Measurements from ENCODE around the gene SLC44A1. TPM values are rescaled to one million over a fixed set of nuclear protein-coding genes. Genes with fewer than 3 reads are reported as not detected.

SLC44A1 gene
- total and polyA plus RNA-seq, 12 donors: 6.1 to 29.0 (median 17.8) TPM

GRCh38 chr9:105426657-105427056 is 182.2 kb downstream of the SLC44A1 start:
- intact Hi-C loops (cut with DNase I): loop anchor here in 9 of 10 donors (5.0 to 10.0 kb wide), 3 partner anchors 36 to 51 kb away; no protein-coding TSS in a partner anchor
- ATAC-seq: no peak

GRCh38 chr9:105431424-105432246 is 187.2 kb downstream of the SLC44A1 start:
- Histone ChIP-seq H3K4me1 (peaks cover 0 to 10% (median 0%) of the 10 kb centered on the region in 9 donors), H3K4me3 (no peak overlapping the region), H3K36me3 (no peaks in the 10 kb centered on the region), H3K27ac (no peak overlapping the region), H3K9me3 (no peaks in the 10 kb centered on the region), H3K27me3 (no peaks in the 10 kb centered on the region)
- WGBS, 2 donors: 74 to 76% methylated on average over 9 of the region's 9 CpGs
- no peak for DNase-seq
- peak in 5 of 8 donors; percentile 24 to 72 (median 66) for ATAC-seq
- intact Hi-C loops (cut with DNase I): no loop called here
- TF ChIP-seq CTCF (IDR thresholded peaks at IDR 0.05): no peak

More at GRCh38 chr9:105426657-105427056, 182.2 kb downstream of the SLC44A1 start:
- H3K9me3 ChIP-seq: no peaks in the 10 kb centered on the region
- H3K4me3 ChIP-seq: no peak overlapping the region
- no peaks in the 10 kb centered on the region for H3K27me3 ChIP-seq
- H3K27ac ChIP-seq: no peak overlapping the region
- no peak for DNase-seq
- WGBS, 2 donors: 94 to 96% methylated on average over 3 of the region's 3 CpGs
- H3K4me1 ChIP-seq: peaks cover 0 to 5% (median 0%) of the 10 kb centered on the region in 9 donors
- H3K36me3 ChIP-seq: no peaks in the 10 kb centered on the region
- TF ChIP-seq CTCF (IDR thresholded peaks at IDR 0.05): no peak

- DNase-seq (no peak), ATAC-seq (no peak)
- TF ChIP-seq CTCF (IDR thresholded peaks at IDR 0.05): no peak
- intact Hi-C loops (cut with DNase I): no loop called here
- Histone ChIP-seq H3K36me3 (no peaks in the 10 kb centered on the region), H3K4me3 (no peak overlapping the region), H3K27me3 (no peaks in the 10 kb centered on the region), H3K4me1 (peaks cover 0 to 10% (median 0%) of the 10 kb centered on the region in 9 donors), H3K9me3 (no peaks in the 10 kb centered on the region), H3K27ac (no peak overlapping the region)
- WGBS, 2 donors: 90 to 93% methylated on average over 2 of the region's 2 CpGs
Observed at GRCh38 chr9:105432247-105432842, 187.9 kb downstream of the SLC44A1 start.

GRCh38 chr9:105435453-105435852 is 191.0 kb downstream of the SLC44A1 start:
- 72 to 78% methylated on average over 3 of the region's 3 CpGs for WGBS, 2 donors
- ATAC-seq: no peak
- Histone ChIP-seq H3K4me1 (peaks cover 0 to 31% (median 13%) of the 10 kb centered on the region in 9 donors), H3K9me3 (no peaks in the 10 kb centered on the region), H3K27ac (no peak overlapping the region), H3K36me3 (no peaks in the 10 kb centered on the region), H3K4me3 (no peak overlapping the region), H3K27me3 (no peaks in the 10 kb centered on the region)
- TF ChIP-seq CTCF (IDR thresholded peaks at IDR 0.05): no peak
- DNase-seq: no peak
- intact Hi-C loops (cut with DNase I): no loop called here
